Activated CD4-positive, alpha-beta T cell treated with anti-CD3 and anti-CD28 coated beads, Interleukin-2, amount 10 ng/mL, durations not matched to agents 24 days and 14 days (primary cell): ENCODE measurements around the gene SNX24. TPM values are rescaled to one million over a fixed set of nuclear protein-coding genes. Genes with fewer than 3 reads are reported as not detected.
"Not testable (repeated sequence)": the region's sequence is repeated elsewhere in the genome, so short reads cannot be mapped to it uniquely, and the experiment has no call there.

Experiments used
- DNase-seq: peaks from one replicate; pipeline ENCODE4 v3.0.0; 2022
- H3K27ac Mint-ChIP-seq: one replicate; pipeline ENCODE4 v1.8.0; 2022; ENCODE audit warnings: mild to moderate bottlenecking, mixed read lengths
- H3K27me3 Mint-ChIP-seq: one replicate; pipeline ENCODE4 v1.8.0; 2022; ENCODE audit warnings: mixed read lengths
- H3K36me3 Mint-ChIP-seq: one replicate; pipeline ENCODE4 v1.8.0; 2022; ENCODE audit warnings: low read depth, mild to moderate bottlenecking, mixed read lengths
- H3K4me1 Mint-ChIP-seq: one replicate; pipeline ENCODE4 v1.8.0; 2021; ENCODE audit warnings: mixed read lengths
- H3K4me3 Mint-ChIP-seq: one replicate; pipeline ENCODE4 v1.8.0; 2022; ENCODE audit warnings: mild to moderate bottlenecking, moderate library complexity, mixed read lengths
- H3K9me3 Mint-ChIP-seq: one replicate; pipeline ENCODE4 v1.8.0; 2021; ENCODE audit warnings: mixed read lengths
- intact Hi-C: fragments of 100-400 bp; cut with micrococcal nuclease; formaldehyde crosslinking; loops from one replicate; pipeline ENCODE4 v1.15.1; 2023
- total RNA-seq: library from RNA; stranded (reverse); gene quantifications from 2 replicates; pipeline ENCODE4 v1.2.3, GENCODE V29; 2022

The SNX24 gene
- total RNA-seq, 1 donor from 2014 or later, result 0.37 TPM

- intact Hi-C loops, result no loop called here
- Mint-ChIP-seq H3K36me3 (no peaks in the 10 kb centered on the region), H3K4me1 (peaks cover 16% of the 10 kb centered on the region), H3K9me3 (no peaks in the 10 kb centered on the region), H3K27me3 (peaks cover 25% of the 10 kb centered on the region), H3K27ac (no peak overlapping the region), H3K4me3 (no peak overlapping the region)
- no peak for DNase-seq
Observed at GRCh38 chr5:122847687-122848081, 2.3 kb downstream of the SNX24 start.

GRCh38 chr5:122849771-122850170 lies 4.4 kb downstream of the SNX24 start:
- H3K4me1 Mint-ChIP-seq, result peaks cover 4% of the 10 kb centered on the region
- no peaks in the 10 kb centered on the region for H3K9me3 Mint-ChIP-seq
- no peak for DNase-seq
- H3K27me3 Mint-ChIP-seq, result peaks cover 14% of the 10 kb centered on the region
- H3K36me3 Mint-ChIP-seq, result no peaks in the 10 kb centered on the region
- H3K4me3 Mint-ChIP-seq, result no peak overlapping the region
- no peak overlapping the region for H3K27ac Mint-ChIP-seq
- intact Hi-C loops, result no loop called here

GRCh38 chr5:122857538-122857937 lies 12.1 kb downstream of the SNX24 start:
- H3K4me1 Mint-ChIP-seq, H3K27ac Mint-ChIP-seq, H3K27me3 Mint-ChIP-seq, DNase-seq, intact Hi-C loops, H3K9me3 Mint-ChIP-seq, H3K4me3 Mint-ChIP-seq, H3K36me3 Mint-ChIP-seq: not testable (repeated sequence)

- Mint-ChIP-seq H3K27ac (no peak overlapping the region), H3K9me3 (no peaks in the 10 kb centered on the region), H3K36me3 (no peaks in the 10 kb centered on the region), H3K27me3 (peaks cover 5% of the 10 kb centered on the region), H3K4me1 (no peaks in the 10 kb centered on the region), H3K4me3 (no peak overlapping the region)
- intact Hi-C loops, result no loop called here
- no peak for DNase-seq
Observed at GRCh38 chr5:122858451-122858850, 13.0 kb downstream of the SNX24 start.

- DNase-seq, result no peak
- H3K36me3 Mint-ChIP-seq, result no peaks in the 10 kb centered on the region
- intact Hi-C loops, result no loop called here
- no peaks in the 10 kb centered on the region for H3K9me3 Mint-ChIP-seq
- H3K27ac Mint-ChIP-seq, result no peak overlapping the region
- H3K27me3 Mint-ChIP-seq, result peaks cover 5% of the 10 kb centered on the region
- no peak overlapping the region for H3K4me3 Mint-ChIP-seq
- no peaks in the 10 kb centered on the region for H3K4me1 Mint-ChIP-seq
Observed at GRCh38 chr5:122863240-122863639, 17.8 kb downstream of the SNX24 start.

GRCh38 chr5:122863721-122864120 lies 18.3 kb downstream of the SNX24 start:
- H3K4me3 Mint-ChIP-seq, result no peak overlapping the region
- no peak overlapping the region for H3K27ac Mint-ChIP-seq
- H3K27me3 Mint-ChIP-seq, result peaks cover 5% of the 10 kb centered on the region
- no peaks in the 10 kb centered on the region for H3K4me1 Mint-ChIP-seq
- no peaks in the 10 kb centered on the region for H3K9me3 Mint-ChIP-seq
- no peaks in the 10 kb centered on the region for H3K36me3 Mint-ChIP-seq
- intact Hi-C loops, result no loop called here
- no peak for DNase-seq

- no peak for DNase-seq
- Mint-ChIP-seq H3K4me1 (no peaks in the 10 kb centered on the region), H3K4me3 (no peak overlapping the region), H3K27me3 (peaks cover 5% of the 10 kb centered on the region), H3K9me3 (no peaks in the 10 kb centered on the region), H3K27ac (no peak overlapping the region), H3K36me3 (no peaks in the 10 kb centered on the region)
- intact Hi-C loops, result no loop called here
Observed at GRCh38 chr5:122864400-122864799, 19.0 kb downstream of the SNX24 start.

GRCh38 chr5:122864842-122865241 lies 19.4 kb downstream of the SNX24 start:
- H3K27me3 Mint-ChIP-seq, result peaks cover 5% of the 10 kb centered on the region
- no peaks in the 10 kb centered on the region for H3K9me3 Mint-ChIP-seq
- H3K4me3 Mint-ChIP-seq, result no peak overlapping the region
- intact Hi-C loops, result no loop called here
- no peaks in the 10 kb centered on the region for H3K36me3 Mint-ChIP-seq
- no peak overlapping the region for H3K27ac Mint-ChIP-seq
- no peak for DNase-seq
- H3K4me1 Mint-ChIP-seq, result no peaks in the 10 kb centered on the region

- Mint-ChIP-seq H3K9me3 (no peaks in the 10 kb centered on the region), H3K4me1 (no peaks in the 10 kb centered on the region), H3K27ac (no peak overlapping the region), H3K4me3 (no peak overlapping the region), H3K36me3 (no peaks in the 10 kb centered on the region), H3K27me3 (no peaks in the 10 kb centered on the region)
- DNase-seq, result no peak
- intact Hi-C loops, result no loop called here
Observed at GRCh38 chr5:122870219-122870856, 24.9 kb downstream of the SNX24 start.

GRCh38 chr5:122871661-122872060 lies 26.2 kb downstream of the SNX24 start:
- no peak for DNase-seq
- intact Hi-C loops, result no loop called here
- Mint-ChIP-seq H3K36me3 (no peaks in the 10 kb centered on the region), H3K27ac (no peak overlapping the region), H3K4me1 (no peaks in the 10 kb centered on the region), H3K4me3 (no peak overlapping the region), H3K9me3 (no peaks in the 10 kb centered on the region), H3K27me3 (no peaks in the 10 kb centered on the region)

- no peaks in the 10 kb centered on the region for H3K4me1 Mint-ChIP-seq
- no peaks in the 10 kb centered on the region for H3K27me3 Mint-ChIP-seq
- no peak overlapping the region for H3K27ac Mint-ChIP-seq
- no peaks in the 10 kb centered on the region for H3K36me3 Mint-ChIP-seq
- intact Hi-C loops, result no loop called here
- no peak for DNase-seq
- no peak overlapping the region for H3K4me3 Mint-ChIP-seq
- H3K9me3 Mint-ChIP-seq, result peaks cover 3% of the 10 kb centered on the region
Observed at GRCh38 chr5:122874179-122874875, 28.9 kb downstream of the SNX24 start.

- Mint-ChIP-seq H3K4me3 (no peak overlapping the region), H3K36me3 (no peaks in the 10 kb centered on the region), H3K4me1 (no peaks in the 10 kb centered on the region), H3K27me3 (no peaks in the 10 kb centered on the region), H3K27ac (no peak overlapping the region), H3K9me3 (peaks cover 3% of the 10 kb centered on the region)
- no peak for DNase-seq
- intact Hi-C loops, result no loop called here
Observed at GRCh38 chr5:122877518-122877917, 32.1 kb downstream of the SNX24 start.

- intact Hi-C loops, result no loop called here
- H3K27me3 Mint-ChIP-seq, result no peaks in the 10 kb centered on the region
- peaks cover 3% of the 10 kb centered on the region for H3K9me3 Mint-ChIP-seq
- no peak for DNase-seq
- no peaks in the 10 kb centered on the region for H3K36me3 Mint-ChIP-seq
- H3K4me1 Mint-ChIP-seq, result peaks cover 2% of the 10 kb centered on the region
- H3K27ac Mint-ChIP-seq, result no peak overlapping the region
- H3K4me3 Mint-ChIP-seq, result no peak overlapping the region
Observed at GRCh38 chr5:122879076-122879475, 33.7 kb downstream of the SNX24 start.

GRCh38 chr5:122880170-122880689 lies 34.8 kb downstream of the SNX24 start:
- peaks cover 2% of the 10 kb centered on the region for H3K4me1 Mint-ChIP-seq
- peaks cover 3% of the 10 kb centered on the region for H3K9me3 Mint-ChIP-seq
- intact Hi-C loops, result no loop called here
- no peak for DNase-seq
- H3K27ac Mint-ChIP-seq, result no peak overlapping the region
- no peaks in the 10 kb centered on the region for H3K36me3 Mint-ChIP-seq
- H3K27me3 Mint-ChIP-seq, result no peaks in the 10 kb centered on the region
- H3K4me3 Mint-ChIP-seq, result no peak overlapping the region
